GM12864 (cell line): Measurements from ENCODE around the gene IRGC.

Experiments
- DNase-seq: peaks from one replicate; pipeline ENCODE4 v3.0.0-alpha.2; 2011; ENCODE audit warnings: low read depth
- H3K4me3 ChIP-seq: 2 replicates; pipeline ENCODE4 v1.5.1; 2011; ENCODE audit warnings: mild to moderate bottlenecking, low read depth, low read length, control low read depth
- TF ChIP-seq, protein P1 (sequence below): IDR thresholded peaks from 2 replicates; pipeline ENCODE4 v1.5.1; 2011; ENCODE audit warnings: low read depth, mild to moderate bottlenecking, moderate library complexity, low read length, control low read depth, inconsistent platforms; ENCODE audit errors: missing control alignments

IRGC gene

DNA sequence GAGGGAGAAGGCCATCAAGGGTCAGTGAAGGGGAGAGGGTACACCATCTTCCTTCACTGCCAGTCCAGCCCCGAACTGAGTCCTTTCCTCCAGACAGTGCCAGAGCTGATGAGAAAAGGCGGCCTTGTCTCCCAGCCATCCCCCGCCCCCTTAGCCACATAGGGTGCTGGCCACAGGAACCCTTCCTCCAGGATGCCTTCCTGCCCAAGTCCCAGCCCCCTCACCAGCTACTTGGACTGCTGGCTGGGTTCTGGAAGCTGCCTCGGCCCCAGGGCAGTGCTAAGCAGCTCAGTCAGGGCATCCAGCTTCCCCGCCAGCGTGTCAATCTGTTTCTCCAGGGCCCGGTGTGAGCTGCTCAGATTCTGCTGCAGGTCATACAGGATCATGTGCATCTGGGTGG, 51.4 kb downstream of the IRGC start:
- H3K4me3 ChIP-seq = no peak overlapping the region
- TF ChIP-seq, protein P1, sequence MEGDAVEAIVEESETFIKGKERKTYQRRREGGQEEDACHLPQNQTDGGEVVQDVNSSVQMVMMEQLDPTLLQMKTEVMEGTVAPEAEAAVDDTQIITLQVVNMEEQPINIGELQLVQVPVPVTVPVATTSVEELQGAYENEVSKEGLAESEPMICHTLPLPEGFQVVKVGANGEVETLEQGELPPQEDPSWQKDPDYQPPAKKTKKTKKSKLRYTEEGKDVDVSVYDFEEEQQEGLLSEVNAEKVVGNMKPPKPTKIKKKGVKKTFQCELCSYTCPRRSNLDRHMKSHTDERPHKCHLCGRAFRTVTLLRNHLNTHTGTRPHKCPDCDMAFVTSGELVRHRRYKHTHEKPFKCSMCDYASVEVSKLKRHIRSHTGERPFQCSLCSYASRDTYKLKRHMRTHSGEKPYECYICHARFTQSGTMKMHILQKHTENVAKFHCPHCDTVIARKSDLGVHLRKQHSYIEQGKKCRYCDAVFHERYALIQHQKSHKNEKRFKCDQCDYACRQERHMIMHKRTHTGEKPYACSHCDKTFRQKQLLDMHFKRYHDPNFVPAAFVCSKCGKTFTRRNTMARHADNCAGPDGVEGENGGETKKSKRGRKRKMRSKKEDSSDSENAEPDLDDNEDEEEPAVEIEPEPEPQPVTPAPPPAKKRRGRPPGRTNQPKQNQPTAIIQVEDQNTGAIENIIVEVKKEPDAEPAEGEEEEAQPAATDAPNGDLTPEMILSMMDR = no peak
- DNase-seq = no peak

DNA sequence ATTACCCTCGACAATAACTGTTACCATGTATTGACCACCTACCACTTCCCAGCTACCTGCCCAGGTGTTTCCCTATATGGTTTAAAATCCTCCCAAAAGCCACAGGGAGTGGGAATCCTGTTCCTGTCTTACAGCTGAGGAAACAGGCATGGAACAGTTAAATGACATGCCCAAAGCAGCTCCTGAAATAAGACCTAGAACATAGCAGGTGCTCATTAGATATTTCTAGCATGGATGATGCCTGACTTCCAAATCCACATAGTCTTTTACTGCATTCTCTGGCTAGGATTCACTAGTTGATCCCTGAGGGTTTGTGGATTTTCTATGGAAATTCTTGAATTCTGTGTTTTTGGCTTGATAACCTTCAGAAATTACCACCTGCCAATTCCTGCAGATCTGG, 51.9 kb downstream of the IRGC start:
- no peak overlapping the region for H3K4me3 ChIP-seq

DNA sequence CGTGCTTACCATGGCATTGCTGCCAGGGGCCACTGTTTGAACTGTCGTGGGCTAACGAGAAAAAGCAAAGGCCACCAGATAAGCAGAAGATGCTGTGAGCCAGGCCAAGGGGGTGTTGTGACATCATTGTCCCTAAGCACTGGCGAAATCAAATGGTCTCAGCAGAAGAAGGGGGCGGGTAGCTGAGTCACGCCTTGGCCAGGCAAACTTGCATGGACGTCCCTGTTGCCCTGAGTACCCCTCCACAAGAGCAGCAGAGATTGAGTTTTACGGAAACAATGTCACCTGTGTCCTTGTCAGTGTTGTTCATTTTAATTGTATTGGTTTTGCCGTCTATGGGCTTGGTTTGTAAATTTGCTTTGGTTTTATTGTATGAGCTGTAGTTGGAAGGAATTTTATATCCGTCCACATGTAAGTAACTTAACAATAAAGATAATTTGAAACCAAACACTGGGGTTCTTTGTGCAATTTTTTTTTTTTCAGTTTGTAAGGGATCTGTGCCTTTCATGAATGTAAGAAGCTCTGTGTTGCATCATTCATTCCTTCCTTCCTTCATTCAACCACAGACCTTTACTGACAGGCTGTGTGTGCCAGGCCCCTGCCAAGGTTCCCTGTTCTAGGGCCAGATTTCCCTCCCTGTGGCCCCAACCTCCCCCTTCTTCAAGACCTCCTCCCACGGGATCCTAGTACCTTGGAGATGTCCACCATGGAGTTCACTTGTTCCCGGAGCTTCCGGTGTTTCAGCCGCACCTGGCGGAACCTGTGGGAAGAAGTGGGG, 52.6 kb downstream of the IRGC start:
- DNase-seq = no peak
- H3K4me3 ChIP-seq = no peak overlapping the region
- TF ChIP-seq, protein P1 = no peak

More for the DNA sequence above, 51.9 kb downstream of the IRGC start:
- TF ChIP-seq, protein P1 = no peak
- no peak for DNase-seq

DNA sequence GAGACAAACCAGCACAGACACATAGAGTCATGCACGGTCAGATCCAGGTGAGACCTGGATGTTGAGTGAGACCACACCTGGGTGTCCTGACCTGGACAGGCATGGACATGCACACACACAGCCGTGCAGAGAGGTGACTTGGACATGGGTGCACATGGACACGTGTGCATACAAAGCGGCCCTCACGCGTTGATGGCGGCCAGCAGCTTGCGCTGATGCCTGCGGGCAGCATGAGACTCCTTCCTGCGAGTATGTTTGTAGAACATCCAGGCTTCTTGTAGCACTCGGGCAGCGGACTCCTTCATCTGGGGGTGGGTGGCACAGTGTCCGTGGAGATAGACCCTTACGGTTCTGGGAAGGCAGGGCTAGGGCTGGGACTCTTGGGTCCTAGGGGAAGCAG, 53.4 kb downstream of the IRGC start:
- H3K4me3 ChIP-seq = no peak overlapping the region
- TF ChIP-seq, protein P1 = no peak
- no peak for DNase-seq
